SK-N-SH treated with all-trans-retinoic acid at 6 μM for 48 hours (cell line): ENCODE measurements around the gene ZC2HC1C.

ENCODE experiments used
- GLIS3 ChIP-seq: fragments of 250-450 bp; sonication (Bioruptor Pico); IDR thresholded peaks from 2 replicates; pipeline ENCODE4 v1.5.0; 2020; ENCODE audit warnings: mild to moderate bottlenecking, moderate library complexity
- TCF4 ChIP-seq: fragments of 250-450 bp; sonication (Bioruptor Pico); IDR thresholded peaks from 2 replicates; pipeline ENCODE4 v1.8.0; 2021; ENCODE audit warnings: mild to moderate bottlenecking, moderate library complexity, borderline replicate concordance
- TOX ChIP-seq: fragments of 250-450 bp; sonication (Bioruptor Pico); IDR thresholded peaks from 2 replicates; pipeline ENCODE4 v1.8.0; 2021; ENCODE audit warnings: mild to moderate bottlenecking, moderate library complexity, borderline replicate concordance
- ZC3H10 ChIP-seq: fragments of 250-450 bp; sonication (Bioruptor Pico); IDR thresholded peaks from 2 replicates; pipeline ENCODE4 v1.5.1; 2021; ENCODE audit warnings: mild to moderate bottlenecking, moderate library complexity
- TF ChIP-seq, protein P1 (sequence below): fragments of 250-450 bp; sonication (Bioruptor Pico); IDR thresholded peaks from 2 replicates; pipeline ENCODE4 v1.8.0; 2020; ENCODE audit warnings: mild to moderate bottlenecking, moderate library complexity, borderline replicate concordance

GRCh38 chr14:75079521-75079920, 10.1 kb downstream of the ZC2HC1C start:
- no peak for TF ChIP-seq ZC3H10
- TF ChIP-seq, protein P1, sequence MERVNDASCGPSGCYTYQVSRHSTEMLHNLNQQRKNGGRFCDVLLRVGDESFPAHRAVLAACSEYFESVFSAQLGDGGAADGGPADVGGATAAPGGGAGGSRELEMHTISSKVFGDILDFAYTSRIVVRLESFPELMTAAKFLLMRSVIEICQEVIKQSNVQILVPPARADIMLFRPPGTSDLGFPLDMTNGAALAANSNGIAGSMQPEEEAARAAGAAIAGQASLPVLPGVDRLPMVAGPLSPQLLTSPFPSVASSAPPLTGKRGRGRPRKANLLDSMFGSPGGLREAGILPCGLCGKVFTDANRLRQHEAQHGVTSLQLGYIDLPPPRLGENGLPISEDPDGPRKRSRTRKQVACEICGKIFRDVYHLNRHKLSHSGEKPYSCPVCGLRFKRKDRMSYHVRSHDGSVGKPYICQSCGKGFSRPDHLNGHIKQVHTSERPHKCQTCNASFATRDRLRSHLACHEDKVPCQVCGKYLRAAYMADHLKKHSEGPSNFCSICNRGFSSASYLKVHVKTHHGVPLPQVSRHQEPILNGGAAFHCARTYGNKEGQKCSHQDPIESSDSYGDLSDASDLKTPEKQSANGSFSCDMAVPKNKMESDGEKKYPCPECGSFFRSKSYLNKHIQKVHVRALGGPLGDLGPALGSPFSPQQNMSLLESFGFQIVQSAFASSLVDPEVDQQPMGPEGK = no peak
- no peak for TF ChIP-seq TOX (CRISPR knock-in tag)
- TF ChIP-seq GLIS3 (CRISPR knock-in tag) = no peak
- TF ChIP-seq TCF4 (CRISPR knock-in tag) = no peak
